GM21381 (cell line): ENCODE data around the gene LRRC30.

ENCODE experiments used
- ATAC-seq: cut with Tn5 transposase; IDR thresholded peaks from one replicate; pipeline ENCODE4 v1.9.1; 2021; ENCODE audit warnings: mild to moderate bottlenecking, moderate library complexity; ENCODE audit not compliant: unreplicated experiment

LRRC30 gene

DNA sequence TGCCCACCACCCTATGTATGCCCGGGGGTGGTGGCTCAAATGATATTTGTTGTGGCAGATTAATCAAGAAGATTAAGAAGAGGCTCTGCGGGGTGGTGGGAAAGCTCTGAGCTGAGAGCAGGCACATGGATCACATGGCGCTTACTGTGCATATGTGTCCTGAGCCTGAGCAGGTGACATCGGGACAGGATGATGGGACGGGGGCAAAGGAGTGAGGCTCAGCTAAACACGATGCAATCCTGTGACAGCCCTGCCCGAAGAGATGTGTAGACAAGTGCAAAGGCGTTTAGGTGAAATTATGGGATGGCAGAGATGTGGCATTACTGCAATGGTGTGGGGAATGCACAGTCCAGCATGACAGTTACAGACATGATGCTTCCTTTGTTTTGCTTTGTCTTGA, 6.0 kb downstream of the LRRC30 start:
- ATAC-seq = no peak

DNA sequence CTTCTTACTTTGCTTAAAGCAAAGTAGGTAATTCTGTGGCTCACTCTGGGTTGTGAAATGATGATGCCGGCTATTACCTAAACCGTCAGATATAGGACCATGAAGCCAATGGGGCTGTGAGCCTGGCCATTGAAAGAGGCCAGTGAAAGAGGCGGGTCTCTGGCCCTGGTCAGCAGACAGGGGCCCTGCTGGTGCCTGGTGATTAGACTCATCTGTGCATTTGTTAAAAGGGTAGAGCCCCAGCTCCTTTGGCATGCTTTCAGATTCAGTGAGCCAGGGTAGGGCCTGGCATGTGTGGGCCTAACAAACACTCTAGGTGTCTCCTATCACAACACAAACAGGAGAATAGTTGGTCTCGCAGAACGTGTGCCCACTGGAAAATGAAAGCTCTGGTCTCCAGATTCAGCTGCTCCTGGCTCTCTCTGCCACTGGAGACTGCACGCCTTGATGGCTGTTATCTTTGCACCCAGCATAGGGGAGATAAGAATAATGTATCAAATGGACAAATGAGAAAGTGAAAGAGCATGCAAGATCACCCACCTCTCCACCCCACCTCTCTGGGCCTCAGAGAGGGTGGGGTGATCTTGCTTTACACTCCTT, 6.9 kb downstream of the LRRC30 start:
- no peak for ATAC-seq

DNA sequence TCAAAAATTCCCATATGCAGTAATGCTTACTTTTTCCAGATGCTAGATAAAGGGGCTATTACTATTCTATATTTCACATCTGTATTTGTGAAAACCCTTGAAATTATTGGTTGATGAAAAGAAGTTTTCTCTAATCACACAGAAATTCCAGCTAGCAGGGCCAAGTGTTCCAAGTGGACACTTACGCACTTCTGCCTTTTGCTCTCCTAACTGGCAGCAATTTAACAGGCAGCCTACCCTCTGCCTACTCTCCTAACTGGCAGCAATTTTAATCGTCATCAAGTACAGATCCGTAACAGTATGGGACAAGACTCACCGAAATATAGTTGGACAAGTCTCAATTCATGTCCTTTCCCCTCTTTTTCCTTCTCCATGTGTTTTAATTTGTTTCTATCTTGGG, 12.0 kb downstream of the LRRC30 start:
- ATAC-seq = no peak

DNA sequence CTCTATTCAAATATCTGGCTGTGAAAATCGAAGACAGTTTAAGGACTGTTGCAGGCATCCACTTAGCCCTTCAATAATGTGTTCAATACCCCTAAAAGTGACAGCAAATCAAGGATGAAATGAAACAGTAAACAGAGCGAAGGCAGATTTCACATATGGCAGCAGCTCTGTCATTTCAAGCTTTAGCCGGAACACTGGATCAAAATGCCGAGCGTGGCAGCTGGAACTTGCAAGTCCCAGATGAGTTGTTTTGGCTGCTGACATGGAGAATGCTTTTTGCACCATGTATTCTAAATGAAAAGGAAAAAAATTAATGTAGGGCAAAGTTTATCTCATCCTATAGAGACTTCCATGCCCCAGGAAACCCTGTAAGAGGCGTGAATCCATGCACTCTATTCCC, 18.0 kb downstream of the LRRC30 start:
- ATAC-seq = no peak

DNA sequence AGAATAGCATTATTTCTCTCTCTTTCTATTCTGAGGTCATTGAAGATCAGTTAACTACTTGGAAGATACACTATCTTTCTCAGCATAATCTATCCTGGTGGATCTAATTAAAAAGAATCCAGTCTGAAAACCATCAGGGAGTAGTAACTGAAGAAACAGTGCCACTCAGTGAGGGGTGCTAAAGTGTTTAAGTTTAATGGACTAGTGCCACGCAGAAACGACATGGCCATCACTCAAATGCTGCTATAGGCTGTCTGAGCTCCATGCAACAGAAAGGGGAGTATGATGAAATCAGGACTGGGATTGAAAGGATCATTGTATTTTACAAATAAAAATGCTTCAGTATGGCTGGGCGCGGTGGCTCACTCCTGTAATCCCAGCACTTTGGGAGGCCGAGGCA, 23.3 kb downstream of the LRRC30 start:
- no peak for ATAC-seq

DNA sequence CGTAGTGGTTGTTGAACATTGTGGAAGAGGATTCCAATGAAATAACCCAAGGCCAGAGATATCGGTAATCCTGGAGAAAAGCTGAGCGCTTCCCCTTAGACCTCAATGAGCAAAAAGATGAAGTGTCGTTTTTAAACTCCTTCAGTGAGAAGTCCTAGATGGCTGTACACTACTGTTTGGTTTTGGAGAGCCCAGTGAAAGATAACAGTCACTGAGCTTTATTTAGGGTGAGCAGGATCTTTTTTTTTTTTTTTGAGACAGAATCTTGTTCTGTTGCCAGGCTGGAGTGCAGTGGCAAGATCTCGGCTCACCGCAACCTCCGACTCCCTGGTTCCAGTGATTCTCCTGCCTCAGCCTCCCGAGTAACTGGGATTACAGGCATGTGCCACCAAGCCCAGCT, 24.2 kb downstream of the LRRC30 start:
- ATAC-seq = no peak

DNA sequence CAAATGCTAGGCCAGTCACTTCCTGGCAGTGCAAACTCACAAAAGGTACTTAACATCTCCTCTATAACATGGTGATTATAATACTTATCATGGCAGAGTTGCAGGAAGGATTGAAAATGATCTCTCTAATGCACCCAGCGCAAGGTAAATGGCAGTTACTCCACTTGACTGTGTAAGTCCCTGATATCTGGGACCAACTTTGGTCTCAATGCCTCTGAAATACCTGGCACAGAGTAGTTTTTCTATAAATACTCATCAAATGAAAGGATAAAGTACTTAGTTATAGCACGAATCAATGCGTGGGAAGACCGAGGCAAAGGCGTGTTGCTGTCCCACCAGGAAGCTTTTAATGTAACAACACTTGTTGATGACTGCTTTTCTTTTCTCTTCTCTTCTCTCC, 24.8 kb downstream of the LRRC30 start:
- ATAC-seq = no peak

DNA sequence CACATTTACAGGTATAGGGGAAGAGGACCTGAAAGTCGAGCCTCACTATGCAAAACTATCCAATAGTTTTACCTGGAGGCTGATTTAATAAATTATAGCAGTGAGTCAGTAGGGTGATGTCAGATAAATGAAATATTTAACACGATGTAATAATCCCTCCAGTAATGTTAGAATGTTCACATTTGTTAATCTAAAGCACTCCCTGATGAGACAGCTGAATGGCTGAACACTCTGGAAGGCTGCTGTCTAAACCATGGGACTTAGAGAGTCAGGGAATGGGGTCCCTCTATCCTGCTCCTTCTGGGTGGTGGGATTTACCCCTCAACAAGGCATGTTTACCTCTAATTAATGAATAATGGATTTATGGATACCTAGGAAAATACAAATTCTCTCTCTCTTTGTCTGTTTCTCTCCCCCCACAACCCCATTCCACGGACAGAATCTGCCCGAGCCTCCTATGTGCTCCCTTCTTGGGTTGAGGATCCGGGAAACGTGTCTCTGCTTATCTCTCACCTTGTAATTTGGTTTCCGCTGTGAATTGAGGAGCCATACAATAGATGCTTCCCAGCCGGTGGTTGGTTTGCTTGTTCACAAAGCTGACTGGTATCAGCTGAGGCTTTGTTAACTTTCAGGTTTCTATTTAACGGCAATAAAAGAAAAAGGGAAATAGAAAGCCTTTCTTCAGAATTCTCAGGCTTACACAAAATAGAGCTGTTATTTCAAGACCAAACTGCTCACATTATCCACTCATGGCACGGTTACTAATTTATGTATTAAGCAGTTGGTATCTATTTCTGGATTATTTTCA, 25.9 kb downstream of the LRRC30 start:
- no peak for ATAC-seq

DNA sequence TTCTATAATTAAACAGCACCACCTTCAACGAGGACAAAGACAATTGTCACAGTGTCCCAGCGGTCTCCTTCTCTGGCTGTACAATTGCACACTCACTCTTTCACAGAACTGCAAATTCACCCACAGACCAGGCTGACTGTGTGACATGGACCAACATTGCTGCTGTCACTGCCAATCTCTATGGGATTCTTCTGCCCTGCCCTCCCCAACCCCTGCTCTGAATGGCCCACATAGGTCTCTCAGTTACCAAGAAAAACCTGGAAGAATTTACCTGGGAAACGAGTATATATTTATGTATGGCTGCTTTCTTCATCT, 26.5 kb downstream of the LRRC30 start:
- no peak for ATAC-seq

DNA sequence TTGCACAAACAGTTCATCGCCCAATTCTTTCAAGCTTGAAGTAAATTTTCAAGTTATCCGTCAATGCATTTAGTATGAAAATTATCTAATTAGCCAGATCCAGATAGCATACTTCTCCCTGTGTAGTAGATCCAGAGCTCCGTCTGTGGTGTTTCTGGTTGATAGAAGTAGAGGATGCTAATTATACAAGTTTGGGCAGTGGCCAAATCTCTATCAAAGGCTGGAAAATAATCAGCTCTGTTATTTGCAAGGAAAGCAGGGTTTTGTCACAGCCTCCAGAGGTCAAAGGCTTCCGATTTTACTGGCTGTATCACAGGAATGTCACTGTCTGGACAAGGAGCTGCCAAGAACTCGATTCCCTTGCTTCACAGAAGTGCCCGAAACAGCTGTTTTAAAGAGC, 28.6 kb downstream of the LRRC30 start:
- ATAC-seq = no peak

DNA sequence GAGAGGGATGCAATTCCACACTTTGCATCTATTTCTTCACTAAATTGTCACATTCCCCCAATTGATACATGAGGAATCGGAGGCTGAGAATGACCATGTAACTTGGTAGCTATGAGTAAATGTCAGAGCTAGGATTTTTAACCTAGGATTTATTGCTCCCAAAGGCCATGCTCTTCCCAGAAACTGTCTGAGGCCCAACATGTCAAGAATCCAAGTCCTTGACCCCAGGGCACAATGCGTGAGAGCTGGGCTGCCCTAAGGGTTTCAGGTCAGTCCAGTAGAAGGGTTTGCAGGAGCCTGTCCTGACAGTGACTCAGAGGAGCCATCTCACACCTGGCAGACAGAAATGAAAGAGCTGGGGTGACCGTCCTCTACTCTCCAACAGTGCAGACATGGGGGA, 30.3 kb downstream of the LRRC30 start:
- no peak for ATAC-seq

DNA sequence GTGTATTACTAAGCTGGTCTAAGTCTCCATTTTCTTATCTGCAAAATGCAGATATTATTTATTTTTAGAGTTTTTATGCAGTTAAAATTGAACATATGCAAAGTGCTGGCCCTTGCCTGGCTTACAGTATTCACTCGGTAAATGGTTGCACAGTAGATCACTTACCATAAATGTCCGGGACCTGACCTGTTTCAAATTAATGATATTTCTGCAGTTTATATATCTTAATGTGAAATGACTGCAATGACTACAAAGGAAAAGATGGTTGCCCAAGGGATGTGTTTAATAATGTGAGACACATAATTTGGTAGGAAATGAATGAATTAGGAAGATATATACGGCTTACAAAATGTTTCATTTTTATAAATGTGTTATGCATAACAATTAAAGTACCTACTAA, 37.1 kb downstream of the LRRC30 start:
- no peak for ATAC-seq

DNA sequence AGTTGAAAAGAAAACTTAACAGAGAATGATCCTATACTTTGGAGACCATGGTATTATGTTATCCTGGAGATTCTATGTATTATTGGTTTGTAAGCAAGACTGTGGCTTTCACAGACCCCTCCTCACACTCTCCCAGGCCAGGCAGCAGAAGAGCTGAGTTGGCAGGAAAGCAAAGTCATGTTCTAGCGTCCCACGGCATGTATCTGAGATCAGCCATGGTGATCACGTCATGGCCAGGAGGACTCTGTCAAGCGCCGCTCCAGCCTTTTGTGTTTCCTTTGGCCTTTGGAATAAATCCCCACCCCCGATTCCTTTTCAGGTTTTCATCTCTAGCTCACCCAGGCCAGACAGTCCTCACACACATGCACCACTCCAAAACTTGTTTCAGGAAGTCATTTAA, 39.1 kb downstream of the LRRC30 start:
- ATAC-seq = no peak

DNA sequence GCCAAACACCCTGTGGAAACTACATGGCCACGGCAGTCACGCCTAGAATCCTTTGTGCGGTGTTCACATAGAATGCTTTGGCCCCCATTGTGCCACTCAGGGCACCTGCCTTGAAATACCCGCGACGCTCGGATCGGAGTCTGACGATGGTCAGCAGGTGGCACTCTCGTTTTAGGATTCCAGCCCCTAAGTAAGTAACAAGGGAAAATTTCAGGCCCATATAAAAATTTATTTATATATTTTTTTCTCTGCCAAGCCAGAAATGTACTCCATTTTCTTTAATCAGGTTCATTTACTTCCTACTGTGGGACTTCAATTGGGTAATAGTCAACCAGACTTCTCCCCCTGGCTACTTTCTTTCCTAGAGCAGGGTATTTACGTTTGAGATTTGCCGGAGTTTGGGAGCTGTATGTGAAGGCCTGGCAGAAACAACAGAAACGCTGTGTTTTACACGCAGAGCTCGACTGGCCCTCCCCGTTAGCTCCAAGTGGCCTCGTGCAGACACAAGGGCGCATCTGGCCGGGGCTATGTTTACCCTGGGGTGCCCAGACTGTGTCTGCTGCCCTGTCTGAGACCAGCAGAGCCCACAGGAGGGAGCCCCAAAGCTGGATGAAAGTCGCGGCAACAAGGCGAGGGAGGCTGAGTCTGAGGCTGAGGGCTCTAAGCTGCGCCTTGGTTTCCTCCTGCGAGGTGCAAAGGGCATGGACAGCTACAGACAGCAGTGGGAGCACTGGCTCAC, 41.6 kb downstream of the LRRC30 start:
- no peak for ATAC-seq

DNA sequence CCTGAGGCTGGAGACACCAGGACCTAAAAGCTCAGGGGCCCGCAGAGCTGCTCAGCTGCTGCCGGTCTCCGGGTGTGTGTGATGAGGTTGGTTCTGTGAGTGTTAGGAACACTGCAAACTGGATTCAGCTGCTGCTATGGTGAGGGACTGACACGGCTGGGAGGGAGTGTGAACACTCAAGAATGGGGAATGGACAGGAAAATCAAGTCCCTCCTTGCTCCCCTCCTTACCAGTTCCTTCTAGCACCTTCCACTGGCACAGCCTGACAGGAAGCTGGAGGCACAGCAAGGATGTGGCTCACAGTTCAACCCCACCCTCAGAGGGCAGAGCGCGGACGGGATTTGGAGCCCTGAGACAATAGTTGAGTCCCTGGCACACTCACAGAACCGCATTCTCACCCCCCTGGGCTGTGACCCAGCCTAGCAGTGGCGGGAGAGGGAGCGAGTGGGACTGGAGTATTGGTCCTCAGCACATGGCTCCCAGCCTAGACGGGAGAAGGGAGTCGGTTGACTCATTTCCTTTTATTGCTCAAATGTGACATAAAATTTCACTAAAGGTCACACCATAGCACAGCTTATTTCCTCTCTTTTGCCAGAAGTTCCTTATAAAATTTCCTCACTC, 42.5 kb downstream of the LRRC30 start:
- no peak for ATAC-seq

DNA sequence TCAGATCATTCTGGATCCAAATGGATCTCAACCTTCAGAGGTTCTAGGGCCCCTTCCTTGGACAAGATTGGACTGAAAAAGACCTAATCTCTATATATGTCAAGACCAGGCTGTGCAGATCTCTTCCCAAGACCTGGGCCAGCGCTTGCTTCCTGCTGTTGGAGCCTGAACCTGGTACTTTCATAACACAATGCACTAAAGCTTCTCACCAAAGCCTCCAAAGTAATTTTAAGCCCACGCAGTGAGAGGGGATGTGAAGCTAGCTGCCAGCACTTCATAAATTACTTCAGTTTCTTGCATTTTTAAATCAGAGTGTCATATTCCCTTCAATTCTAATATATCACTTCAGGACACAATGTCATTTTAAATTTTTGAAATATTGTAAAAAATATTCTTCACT, 50.7 kb downstream of the LRRC30 start:
- no peak for ATAC-seq
